ENCODE measurements around the gene LRRC75A. TPM values are rescaled to one million over a fixed set of nuclear protein-coding genes. Genes with fewer than 3 reads are reported as not detected.

LRRC75A gene
- total and polyA plus RNA-seq, 2 of the 13 experiments (the other 11 are each of a cell fraction or from before 2014, with no cell fraction given), result 0.03 TPM; not detected in 1

DNA sequence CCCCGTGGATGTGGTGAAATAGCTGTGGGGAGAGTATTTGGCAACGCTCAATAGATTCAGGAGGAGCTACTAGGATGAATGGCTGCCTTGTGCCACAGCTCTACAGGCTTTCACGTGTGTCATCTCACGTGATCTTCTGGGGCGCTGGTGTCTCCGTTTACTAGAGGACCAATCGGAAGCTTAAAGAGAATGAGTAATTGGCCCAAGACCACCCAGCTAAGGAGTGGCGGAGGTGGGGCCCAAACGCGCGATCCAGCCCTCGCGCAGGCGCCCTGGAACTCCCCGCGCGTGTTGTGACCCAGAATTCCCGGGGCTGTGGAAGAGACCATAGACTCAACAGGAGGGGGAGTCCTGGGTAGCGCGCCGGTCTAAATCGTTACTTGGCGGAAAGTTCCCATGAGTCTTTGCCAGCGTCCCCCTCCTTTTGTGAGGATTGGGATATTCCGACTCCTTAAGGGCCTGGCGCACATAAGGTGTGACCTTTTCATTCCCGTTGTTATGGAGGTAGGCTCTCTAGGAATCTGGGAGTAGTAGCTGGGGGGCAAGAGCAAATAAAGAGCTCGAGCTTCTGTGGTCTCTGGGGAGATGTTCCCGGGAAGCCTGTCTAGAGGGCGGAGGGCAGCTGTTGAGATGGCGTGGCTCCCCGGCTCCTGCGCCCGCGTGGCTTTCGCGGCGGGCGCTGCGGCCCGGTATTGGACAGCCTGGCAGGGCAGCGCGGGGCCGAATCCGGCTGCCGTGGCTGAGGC is 53.3 kb downstream of the LRRC75A start (continued):
- TF ChIP-seq MAZ (IDR thresholded peaks at IDR 0.05; ENCODE audit: borderline replicate concordance, low read depth, low read length) (peak; percentile 82), MAZ (CRISPR knock-in tag; IDR thresholded peaks at IDR 0.05; ENCODE audit: low read depth) (peak; percentile 26; the same call in 1 of the 2 replicates), GATAD2A (CRISPR knock-in tag; IDR thresholded peaks at IDR 0.05) (peak; percentile 53; the same call in 1 of the 2 replicates), NFATC3 (CRISPR knock-in tag; IDR thresholded peaks at IDR 0.05) (no peak), NFKBIZ (CRISPR knock-in tag; IDR thresholded peaks at IDR 0.05) (no peak), ELF3 (CRISPR knock-in tag; IDR thresholded peaks at IDR 0.05) (peak; percentile 12; the same call in 1 of the 2 replicates), FOXK1 (CRISPR knock-in tag; IDR thresholded peaks at IDR 0.05; ENCODE audit: borderline replicate concordance, low read depth) (peak; percentile 52), XBP1 (CRISPR knock-in tag; IDR thresholded peaks at IDR 0.05) (no peak), ZFP36L2 (CRISPR knock-in tag; IDR thresholded peaks at IDR 0.05) (no peak), SMAD9 (CRISPR knock-in tag; IDR thresholded peaks at IDR 0.05) (no peak), SP2 (CRISPR knock-in tag; IDR thresholded peaks at IDR 0.05) (peak; percentile 50; the same call in 1 of the 2 replicates), NFIB (CRISPR knock-in tag; IDR thresholded peaks at IDR 0.05; ENCODE audit: borderline replicate concordance) (no peak), MED1 (CRISPR knock-in tag; IDR thresholded peaks at IDR 0.05) (peak; percentile 51; the same call in 1 of the 2 replicates), HHEX (CRISPR knock-in tag; IDR thresholded peaks at IDR 0.05) (no peak), XRCC5 (optimal IDR thresholded peaks at IDR 0.05; ENCODE audit: low read length) (peak; percentile 69), ZFP36L1 (CRISPR knock-in tag; IDR thresholded peaks at IDR 0.05) (no peak), ZFP41 (CRISPR knock-in tag; IDR thresholded peaks at IDR 0.05; ENCODE audit: borderline replicate concordance) (no peak), RAD21 (CRISPR knock-in tag; IDR thresholded peaks at IDR 0.05) (no peak), ZNF720 (CRISPR knock-in tag; IDR thresholded peaks at IDR 0.05) (no peak), NFYB (CRISPR knock-in tag; IDR thresholded peaks at IDR 0.05) (peak; percentile 72)
- TF ChIP-seq, protein P1, sequence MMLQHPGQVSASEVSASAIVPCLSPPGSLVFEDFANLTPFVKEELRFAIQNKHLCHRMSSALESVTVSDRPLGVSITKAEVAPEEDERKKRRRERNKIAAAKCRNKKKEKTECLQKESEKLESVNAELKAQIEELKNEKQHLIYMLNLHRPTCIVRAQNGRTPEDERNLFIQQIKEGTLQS (CRISPR knock-in tag; IDR thresholded peaks at IDR 0.05), result no peak
- TF ChIP-seq, protein P2, sequence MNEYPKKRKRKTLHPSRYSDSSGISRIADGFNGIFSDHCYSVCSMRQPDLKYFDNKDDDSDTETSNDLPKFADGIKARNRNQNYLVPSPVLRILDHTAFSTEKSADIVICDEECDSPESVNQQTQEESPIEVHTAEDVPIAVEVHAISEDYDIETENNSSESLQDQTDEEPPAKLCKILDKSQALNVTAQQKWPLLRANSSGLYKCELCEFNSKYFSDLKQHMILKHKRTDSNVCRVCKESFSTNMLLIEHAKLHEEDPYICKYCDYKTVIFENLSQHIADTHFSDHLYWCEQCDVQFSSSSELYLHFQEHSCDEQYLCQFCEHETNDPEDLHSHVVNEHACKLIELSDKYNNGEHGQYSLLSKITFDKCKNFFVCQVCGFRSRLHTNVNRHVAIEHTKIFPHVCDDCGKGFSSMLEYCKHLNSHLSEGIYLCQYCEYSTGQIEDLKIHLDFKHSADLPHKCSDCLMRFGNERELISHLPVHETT (CRISPR knock-in tag; conservative IDR thresholded peaks at IDR 0.05), result peak; percentile 68; the same call in 1 of the 2 replicates
- TF ChIP-seq, protein P3, sequence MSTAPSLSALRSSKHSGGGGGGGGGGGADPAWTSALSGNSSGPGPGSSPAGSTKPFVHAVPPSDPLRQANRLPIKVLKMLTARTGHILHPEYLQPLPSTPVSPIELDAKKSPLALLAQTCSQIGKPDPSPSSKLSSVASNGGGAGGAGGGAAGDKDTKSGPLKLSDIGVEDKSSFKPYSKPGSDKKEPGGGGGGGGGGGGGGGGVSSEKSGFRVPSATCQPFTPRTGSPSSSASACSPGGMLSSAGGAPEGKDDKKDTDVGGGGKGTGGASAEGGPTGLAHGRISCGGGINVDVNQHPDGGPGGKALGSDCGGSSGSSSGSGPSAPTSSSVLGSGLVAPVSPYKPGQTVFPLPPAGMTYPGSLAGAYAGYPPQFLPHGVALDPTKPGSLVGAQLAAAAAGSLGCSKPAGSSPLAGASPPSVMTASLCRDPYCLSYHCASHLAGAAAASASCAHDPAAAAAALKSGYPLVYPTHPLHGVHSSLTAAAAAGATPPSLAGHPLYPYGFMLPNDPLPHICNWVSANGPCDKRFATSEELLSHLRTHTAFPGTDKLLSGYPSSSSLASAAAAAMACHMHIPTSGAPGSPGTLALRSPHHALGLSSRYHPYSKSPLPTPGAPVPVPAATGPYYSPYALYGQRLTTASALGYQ (CRISPR knock-in tag; IDR thresholded peaks at IDR 0.05), result no peak; the same call in none of the 2 replicates
- TF ChIP-seq, protein P4, sequence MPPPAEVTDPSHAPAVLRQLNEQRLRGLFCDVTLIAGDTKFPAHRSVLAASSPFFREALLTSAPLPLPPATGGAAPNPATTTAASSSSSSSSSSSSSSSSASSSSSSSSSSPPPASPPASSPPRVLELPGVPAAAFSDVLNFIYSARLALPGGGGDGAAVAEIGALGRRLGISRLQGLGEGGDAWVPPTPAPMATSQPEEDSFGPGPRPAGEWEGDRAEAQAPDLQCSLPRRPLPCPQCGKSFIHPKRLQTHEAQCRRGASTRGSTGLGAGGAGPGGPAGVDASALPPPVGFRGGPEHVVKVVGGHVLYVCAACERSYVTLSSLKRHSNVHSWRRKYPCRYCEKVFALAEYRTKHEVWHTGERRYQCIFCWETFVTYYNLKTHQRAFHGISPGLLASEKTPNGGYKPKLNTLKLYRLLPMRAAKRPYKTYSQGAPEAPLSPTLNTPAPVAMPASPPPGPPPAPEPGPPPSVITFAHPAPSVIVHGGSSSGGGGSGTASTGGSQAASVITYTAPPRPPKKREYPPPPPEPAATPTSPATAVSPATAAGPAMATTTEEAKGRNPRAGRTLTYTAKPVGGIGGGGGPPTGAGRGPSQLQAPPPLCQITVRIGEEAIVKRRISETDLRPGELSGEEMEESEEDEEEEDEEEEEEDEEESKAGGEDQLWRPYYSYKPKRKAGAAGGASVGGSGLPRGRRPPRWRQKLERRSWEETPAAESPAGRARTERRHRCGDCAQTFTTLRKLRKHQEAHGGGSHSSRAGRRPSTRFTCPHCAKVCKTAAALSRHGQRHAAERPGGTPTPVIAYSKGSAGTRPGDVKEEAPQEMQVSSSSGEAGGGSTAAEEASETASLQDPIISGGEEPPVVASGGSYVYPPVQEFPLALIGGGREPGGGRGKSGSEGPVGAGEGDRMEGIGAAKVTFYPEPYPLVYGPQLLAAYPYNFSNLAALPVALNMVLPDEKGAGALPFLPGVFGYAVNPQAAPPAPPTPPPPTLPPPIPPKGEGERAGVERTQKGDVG (CRISPR knock-in tag; IDR thresholded peaks at IDR 0.05; ENCODE audit: borderline replicate concordance), result no peak
